HG03354 (cell line): ENCODE measurements around the gene TFAP2B.

Experiments
- ATAC-seq: cut with Tn5 transposase; IDR thresholded peaks from one replicate; pipeline ENCODE4 v1.9.1; 2021; ENCODE audit warnings: mild to moderate bottlenecking; ENCODE audit not compliant: unreplicated experiment, poor library complexity, severe bottlenecking

Gene TFAP2B

DNA sequence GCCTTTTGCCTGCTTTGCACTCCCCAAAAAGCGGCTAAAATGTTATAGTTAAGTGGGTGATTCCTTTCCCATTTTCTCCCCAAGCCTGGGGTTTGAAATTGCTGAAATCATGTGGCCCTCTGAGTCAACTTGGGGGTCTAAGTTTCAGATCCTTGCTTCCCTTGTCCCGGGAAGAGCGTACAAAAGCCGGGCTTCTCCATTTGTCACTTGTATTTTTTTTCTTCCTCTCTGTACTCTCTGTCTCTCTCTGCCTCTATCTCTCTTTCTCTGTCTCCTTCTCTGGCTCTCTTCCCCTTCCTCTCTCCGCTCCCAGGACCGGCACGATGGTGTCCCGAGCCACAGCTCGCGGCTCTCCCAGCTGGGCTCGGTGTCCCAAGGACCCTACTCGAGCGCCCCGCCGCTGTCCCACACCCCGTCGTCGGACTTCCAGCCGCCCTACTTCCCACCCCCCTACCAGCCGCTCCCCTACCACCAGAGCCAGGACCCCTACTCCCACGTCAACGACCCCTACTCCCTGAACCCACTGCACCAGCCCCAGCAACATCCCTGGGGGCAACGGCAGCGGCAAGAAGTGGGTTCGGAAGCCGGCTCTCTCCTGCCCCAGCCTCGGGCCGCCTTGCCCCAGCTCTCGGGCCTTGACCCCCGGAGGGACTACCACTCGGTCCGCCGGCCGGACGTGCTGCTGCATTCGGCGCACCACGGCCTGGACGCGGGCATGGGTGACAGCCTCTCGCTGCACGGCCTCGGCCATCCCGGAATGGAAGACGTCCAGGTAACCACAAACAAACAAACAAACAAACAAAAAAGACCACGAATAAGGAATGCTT is 4.6 kb downstream of the TFAP2B start:
- ATAC-seq, result no peak

DNA sequence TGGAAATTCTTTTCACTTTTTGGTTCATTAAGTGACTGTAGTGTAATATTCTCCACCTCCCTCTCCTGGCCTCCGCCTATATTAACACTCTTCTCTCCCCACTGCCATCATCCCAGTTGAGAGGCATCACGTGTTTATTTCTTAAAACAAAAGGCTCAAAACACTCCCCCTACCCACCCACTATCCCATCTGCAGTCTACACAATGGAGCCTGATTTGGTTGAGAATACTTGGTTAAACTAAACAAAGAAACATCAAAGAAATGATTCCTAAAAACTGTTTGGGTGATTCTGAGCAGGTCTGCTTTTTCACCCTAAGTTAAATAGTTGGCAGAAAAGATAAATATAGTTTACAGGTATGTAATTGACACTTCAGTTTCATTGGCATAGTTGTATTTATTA is 5.9 kb downstream of the TFAP2B start:
- ATAC-seq, result no peak

DNA sequence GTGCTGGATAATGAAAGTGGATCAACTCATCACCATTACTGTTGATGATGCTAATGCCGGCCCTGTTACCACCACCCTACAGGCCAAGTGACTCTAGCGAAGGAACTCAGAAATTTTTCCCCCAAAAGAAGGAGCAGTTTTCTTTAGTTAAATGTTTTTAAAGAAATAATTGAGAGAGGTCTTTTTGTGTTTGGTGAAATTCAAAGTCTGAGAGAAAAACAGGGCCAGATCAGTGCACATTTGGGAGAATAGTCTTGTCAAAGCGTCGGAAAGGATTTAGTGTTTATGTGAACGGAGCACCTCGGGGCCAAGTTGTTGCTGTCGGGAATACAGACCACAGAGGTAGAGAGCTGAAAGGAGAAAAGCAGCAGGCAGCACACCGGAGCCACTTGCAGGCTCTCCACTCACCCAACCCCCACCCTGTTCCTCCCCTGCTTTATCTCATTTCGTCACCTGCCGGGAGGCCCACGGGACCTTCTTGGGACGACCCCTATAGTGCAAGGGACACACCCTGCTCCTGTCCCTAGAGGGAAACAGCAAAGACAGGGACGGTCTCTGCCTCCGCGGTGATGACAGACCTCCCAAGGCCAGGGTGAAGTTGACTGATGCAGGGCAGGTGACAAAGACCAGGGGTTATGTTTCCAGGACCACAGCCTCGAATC is 6.8 kb downstream of the TFAP2B start:
- no peak for ATAC-seq

DNA sequence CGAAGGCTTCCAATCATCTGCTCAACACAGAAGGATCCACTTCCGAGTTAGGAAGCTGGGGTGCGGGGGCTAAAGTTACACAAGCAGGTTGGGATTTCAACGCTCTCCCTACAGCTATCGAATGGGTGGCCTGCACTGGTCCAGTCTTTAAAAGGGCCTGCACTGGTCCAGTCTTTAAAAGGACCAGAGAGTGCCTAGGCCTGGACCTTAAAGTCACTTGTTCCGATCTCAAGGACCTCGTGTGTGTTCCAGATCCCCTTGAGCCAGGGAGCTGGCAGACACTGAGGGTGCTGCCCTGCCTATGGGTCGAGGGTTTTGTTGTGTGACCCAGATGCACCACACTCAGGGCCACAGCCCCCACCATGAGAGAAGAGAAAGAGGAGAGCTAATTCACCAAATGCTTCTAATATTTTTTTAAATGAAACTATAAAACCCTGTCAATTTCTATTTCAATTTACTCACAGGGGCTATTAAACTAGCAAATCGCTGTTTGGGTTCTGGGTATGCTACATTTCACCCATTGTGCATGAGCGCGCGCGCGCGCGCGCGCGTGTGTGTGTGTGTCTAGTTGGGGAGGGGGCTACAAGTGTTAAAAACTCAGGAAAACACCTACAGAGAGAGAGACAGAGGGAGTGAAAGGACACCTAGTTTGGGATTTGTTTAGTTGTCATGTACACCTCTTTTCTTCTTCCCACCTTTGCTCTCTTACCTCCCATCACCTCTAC is 7.5 kb downstream of the TFAP2B start:
- no peak for ATAC-seq

DNA sequence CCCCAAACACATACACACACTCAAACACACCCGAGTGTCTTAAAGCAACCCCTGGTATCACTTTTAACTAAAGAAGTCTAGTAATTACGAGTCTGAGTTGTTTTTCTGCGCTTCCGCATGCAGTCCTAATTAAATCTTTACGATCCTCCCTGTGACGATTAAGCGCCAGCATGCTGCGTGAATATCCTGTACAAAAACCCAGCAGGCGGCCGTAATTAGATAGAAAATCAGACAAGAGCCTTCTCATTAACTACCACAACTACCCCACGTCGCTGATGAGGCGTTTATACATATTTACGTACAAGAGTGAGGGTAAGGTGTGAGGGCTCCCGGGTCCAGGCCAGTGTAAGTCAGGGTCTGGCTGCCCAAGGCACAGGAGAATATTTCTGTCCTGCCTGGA is 8.1 kb downstream of the TFAP2B start:
- no peak for ATAC-seq

DNA sequence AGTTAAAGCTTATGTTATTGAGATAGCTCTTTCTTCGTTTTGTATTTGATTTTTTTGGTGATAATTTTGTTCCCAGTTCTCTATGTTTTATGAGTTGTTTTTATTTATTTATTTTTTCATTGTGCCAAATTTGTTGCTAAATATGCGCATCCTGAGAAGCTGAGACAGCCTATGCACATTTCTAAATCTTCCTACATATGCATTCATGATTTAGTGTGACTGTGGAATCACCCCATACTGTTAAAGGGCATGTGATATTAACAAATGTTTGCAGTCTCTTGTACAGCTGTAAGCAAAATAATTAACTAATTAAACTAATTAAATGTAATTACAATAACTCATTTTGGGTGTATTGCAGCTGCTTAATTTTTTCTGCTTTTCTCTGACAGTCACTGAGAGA is 10.4 kb downstream of the TFAP2B start:
- ATAC-seq, result no peak

DNA sequence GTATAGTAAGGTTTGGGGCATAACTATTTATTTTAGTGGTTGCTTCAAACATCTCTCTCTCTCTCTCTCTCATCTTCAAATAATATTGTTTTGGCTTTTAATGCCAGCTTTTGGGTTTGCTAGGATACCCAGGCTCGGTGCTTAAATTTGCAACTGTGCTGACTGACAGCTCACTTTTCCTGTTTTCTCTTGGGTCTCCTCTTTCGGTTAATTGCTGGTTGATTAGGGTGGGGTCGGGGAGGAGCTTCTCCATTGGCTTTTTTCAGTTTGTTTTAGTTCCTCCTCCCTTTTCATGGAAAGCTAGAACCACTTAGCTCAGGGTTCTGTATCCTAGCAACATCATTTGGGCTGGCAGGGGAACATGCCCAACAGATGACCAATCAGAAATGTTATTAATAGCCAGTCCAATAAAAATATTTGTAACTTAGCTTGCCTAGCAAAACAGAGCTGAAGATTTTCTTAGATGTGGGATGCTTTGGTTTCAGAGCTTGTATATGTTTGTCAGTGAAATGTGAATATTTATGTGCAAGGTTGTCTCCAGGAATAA is 11.3 kb downstream of the TFAP2B start:
- no peak for ATAC-seq

DNA sequence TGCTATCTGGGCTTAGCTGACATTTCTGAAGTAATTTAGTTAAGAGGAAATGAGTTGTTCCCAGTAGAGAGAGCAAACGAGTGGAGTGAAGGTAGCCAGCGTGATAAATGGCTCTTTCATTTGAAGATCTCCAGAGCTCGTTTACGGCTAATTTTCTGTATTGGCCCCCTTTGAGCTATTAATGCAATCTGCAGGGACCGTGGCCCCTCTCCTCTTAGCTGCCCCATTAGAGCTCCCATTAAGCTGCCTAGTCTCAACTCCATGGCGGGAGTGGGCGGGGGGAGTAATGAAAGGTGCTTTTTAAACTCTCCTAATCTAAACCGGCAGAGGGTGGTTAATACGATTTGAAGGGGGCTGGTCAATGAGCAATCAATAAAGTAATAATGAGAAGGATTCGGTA is 12.5 kb downstream of the TFAP2B start:
- ATAC-seq, result no peak

DNA sequence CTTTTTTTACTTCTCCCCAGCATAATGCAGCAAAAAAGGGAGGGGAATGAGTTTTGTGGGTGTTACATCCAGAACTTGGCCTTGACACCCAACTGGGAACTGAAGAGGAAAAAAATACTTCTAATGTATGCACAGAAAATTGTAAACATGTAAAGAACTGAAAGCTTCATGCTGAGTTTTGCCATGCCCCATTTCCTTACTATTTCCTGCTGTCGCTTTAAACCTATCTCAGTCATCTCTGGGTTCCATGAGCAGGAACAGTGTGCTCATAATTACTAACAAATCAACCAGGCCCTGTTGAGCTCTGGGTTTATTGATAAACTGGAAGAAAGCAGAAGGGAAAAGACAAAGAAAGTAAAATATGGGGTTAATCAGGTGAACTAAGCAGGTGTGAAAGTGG is 14.2 kb downstream of the TFAP2B start:
- no peak for ATAC-seq

DNA sequence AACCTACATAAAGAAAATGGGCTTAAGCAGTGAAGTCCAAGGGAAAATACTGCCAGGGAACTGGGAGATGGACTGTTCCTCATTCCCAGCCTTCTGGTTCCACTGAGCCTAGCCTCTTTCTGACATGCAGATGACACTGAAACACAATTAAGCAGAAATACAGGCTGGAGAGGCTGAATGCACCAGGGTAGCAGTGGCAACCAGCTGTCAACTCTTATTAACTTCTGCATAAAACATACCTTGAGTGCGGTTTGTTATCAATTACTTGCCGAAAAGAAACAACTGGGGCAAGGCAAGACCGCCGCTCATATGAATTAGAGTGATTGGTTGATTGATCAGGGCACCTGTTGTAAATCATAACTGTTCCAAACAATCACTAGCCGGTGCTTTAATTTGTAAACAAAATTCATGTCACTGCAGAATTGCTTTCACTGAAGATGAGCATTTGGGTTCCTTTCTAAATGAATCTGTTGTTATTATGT is 16.3 kb downstream of the TFAP2B start:
- ATAC-seq, result no peak

DNA sequence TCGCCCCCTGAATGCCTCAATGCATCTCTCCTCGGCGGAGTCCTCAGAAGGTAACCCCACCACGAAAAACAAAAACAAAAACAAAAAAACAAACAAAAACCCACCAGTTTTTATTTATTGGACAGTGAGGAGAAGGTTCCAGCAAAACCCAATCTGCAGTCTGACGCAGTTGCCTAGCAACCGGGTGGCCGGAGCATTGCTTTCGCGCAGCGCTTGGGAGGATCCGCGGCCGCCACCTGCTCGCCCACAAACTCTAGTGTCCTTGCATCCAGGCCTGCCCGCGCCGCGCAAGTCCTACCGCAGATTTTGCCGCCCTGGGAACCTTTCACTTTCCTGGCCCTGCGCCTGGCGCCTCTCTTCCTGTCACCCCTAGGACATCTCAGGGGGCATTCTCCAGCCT is 17.6 kb downstream of the TFAP2B start:
- ATAC-seq, result no peak

DNA sequence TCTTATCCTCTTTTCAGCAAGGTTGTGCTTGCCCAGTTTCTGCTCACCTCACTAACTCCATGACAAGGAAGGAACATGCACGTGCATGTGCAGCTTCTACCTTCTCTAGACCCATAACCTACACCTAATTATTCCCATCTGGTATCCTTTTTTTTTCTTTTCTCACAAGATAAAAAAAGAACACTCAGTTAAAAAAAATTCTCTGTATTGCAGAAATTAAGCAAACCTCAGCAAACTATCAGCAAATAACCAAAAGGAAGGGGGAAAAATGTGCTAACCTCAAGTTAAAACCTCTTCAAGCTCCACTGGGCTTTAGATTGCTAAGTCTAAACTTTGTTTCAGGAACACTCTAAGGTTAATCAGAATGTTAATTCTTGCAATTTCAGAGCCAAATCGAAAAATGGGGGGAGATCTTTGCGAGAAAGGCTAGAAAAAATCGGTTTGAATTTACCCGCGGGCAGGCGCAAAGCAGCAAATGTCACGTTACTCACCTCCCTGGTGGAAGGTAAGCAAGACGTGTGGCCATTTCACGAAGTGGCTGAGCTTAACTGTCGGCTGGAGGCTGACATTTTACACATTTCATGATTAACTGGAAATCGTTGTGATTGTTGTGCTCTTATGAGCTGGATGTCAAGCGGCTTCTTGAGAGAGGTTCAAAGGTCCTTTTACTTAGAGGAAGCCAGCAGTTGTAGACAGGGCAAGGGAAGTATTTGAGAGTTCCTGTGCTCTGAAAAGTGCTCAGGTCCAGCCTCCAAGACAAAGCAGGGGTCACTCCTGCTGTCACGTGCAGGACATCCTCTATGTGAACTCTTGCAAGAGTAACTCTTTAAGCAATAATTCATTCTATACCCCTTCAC is 19.1 kb downstream of the TFAP2B start:
- ATAC-seq, result no peak

DNA sequence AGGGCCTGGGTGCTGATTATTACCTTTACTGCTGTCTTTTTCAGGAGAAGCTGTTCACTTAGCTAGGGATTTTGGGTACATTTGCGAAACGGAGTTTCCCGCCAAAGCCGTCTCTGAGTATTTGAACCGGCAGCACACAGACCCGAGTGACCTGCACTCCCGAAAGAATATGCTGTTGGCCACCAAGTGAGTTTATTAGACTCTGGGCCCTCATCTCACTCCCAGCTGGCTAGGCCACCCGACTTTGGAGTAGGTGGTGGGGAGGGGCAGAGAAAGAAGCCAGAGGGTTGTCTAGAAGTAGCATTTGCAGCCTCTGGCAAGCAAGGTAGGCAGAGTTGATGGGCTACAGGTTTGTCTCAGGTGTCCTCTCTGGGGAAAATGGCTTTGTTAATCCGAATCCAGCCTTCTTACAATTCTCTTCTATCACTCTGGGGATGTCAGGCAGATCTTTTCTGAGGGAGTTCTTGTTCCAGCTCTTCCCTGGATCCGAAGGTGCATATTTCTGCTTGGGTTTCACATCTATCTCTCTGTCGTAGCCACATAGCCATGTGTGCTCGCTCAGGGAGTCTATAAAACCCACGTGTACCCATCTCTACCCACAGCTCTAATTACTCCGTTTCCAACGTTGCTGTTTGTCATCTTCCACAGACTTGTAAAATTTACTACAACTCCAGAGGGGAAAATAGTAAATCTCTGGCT is 21.6 kb downstream of the TFAP2B start:
- ATAC-seq, result no peak

DNA sequence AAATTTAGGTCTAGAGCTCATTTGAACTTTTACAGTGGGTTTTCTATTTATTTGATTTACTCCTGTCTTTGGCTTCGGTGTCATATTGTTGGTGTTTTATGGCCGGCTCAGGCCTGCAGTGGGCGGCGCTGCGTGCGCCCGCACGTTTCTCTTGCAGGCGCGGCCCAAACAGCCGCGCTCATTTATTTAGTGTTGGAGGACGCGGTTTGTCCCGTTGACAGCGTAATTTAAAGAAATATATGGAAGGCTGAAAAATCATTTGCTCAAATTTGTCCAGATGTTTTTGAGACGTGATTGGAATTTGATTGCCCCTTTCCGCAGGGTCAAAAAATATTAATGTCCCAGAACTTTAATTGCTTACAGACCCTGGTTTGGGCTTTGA is 22.1 kb downstream of the TFAP2B start:
- ATAC-seq, result no peak

DNA sequence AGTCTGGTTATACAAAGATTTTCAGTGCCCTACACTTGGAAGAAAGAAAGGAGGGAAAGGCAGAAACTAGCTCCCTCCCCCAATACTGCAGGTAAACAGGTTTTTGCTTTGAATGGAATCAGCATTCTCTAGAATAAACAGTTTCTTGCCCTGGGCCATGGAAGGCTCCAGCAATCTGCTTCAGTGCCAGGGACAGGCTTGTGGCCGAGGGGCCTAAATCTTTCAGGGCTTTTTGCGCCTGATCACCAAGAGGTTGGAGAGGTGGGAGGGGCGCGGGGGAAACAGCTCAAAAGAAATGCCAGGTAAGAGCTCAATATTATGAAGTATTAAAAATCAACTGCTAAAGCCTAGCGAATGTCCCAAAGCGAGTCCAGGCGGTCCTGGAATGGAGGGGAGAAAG is 23.8 kb downstream of the TFAP2B start:
- ATAC-seq, result no peak

DNA sequence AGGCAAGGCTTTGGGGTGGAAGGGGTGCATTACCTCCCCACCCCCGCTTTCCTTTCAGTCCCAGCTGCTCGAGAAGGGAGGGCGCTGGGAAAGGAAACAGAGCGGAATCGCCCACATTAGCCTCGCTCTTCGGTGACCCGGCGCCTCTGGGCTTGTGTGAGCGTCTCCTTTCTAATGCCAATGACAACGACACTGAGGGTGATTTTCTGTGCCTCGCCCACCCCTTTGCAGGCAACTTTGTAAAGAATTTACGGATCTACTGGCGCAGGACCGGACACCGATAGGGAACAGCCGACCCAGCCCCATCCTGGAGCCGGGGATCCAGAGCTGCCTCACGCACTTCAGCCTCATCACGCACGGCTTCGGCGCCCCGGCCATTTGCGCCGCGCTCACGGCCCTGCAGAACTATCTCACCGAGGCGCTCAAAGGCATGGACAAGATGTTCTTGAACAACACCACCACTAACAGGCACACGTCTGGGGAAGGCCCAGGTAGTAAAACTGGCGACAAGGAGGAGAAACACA is 24.3 kb downstream of the TFAP2B start:
- no peak for ATAC-seq

DNA sequence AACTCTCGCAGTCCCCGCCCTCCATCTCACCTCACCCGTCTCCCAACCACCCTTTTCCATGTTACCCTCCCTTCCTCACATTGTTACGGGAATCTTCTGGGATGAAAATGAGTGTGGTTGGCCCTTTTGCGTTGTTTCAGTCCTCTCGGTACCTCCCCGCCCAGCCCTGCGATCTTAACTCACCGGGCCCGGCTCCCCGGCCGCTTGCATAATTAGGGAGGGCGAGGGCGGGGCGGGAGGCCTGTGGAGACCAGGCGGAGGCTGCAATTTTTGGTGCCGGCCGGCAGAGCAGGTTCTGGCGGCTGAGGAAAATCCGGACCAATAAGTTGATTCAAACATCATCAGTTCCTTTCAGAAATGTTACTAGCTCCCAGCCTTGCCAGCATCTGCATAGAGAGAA is 25.2 kb downstream of the TFAP2B start:
- no peak for ATAC-seq

DNA sequence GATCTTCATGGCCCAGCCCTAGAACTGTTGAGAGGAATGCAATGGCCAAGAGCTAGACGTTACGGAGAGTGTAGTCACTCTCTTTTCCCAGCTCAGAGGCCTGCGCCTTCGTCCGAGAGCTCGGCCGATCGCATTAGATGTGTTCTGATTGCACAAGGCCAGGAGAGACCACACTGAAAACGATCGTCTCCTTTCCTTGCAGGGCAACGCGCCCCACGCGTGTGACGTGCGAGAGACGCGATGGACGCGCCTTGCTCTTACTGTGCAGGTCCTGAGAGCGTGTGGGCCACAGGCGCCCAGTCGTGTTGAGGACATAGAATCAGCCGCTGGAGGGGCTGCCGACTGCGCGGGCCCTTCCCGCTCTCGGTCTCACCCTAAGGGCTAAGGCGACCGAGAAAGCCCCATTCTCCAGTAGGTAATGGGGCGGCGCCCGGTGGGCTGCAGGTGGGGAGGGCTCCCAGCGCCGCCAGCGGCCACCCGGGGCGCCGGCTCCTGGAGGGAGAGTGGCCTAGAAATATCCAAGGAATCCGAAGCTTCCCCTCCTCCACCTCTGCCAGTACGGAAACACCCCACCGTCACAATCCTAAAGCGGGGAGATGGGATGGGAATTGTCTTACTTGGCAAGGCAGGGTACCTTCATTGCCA is 26.9 kb downstream of the TFAP2B start:
- no peak for ATAC-seq
